Neural progenitor cell (in vitro differentiated cells): ENCODE measurements around the gene HMGCLL1. TPM values are rescaled to one million over a fixed set of nuclear protein-coding genes. Genes with fewer than 3 reads are reported as not detected.

Source experiments
- DNase-seq: peaks from one replicate; pipeline ENCODE4 v3.0.0-alpha.2; 2016; ENCODE audit warnings: low spot score
- H2AFZ ChIP-seq: fragments of 200-600 bp; sonication (generic); replicated peaks from 2 replicates; pipeline ENCODE4 v1.6.1; 2016; ENCODE audit warnings: antibody characterized with exemption
- H3F3A ChIP-seq: fragments of 200-600 bp; sonication (generic); 2 replicates; pipeline ENCODE4 v1.6.1; 2016; ENCODE audit warnings: antibody characterized with exemption, low read depth
- H3K27ac ChIP-seq: fragments of 200-600 bp; sonication (generic); 2 replicates; pipeline ENCODE4 v1.5.1; 2016; ENCODE audit warnings: mild to moderate bottlenecking
- H3K27me3 ChIP-seq: fragments of 200-600 bp; sonication (generic); 2 replicates; pipeline ENCODE4 v1.6.1; 2016; ENCODE audit warnings: mild to moderate bottlenecking, moderate library complexity
- H3K36me3 ChIP-seq: fragments of 200-600 bp; sonication (generic); 2 replicates; pipeline ENCODE4 v1.5.1; 2016
- H3K4me1 ChIP-seq: fragments of 200-600 bp; sonication (generic); 2 replicates; pipeline ENCODE4 v1.6.1; 2016; ENCODE audit warnings: mixed run types
- H3K4me2 ChIP-seq: fragments of 200-600 bp; sonication (generic); 2 replicates; pipeline ENCODE4 v1.6.1; 2016
- H3K4me3 ChIP-seq: fragments of 200-600 bp; sonication (generic); 2 replicates; pipeline ENCODE4 v1.5.1; 2016
- H3K79me2 ChIP-seq: fragments of 200-600 bp; sonication (generic); 2 replicates; pipeline ENCODE4 v1.6.1; 2016; ENCODE audit warnings: low read depth
- H3K9ac ChIP-seq: fragments of 200-600 bp; sonication (generic); 2 replicates; pipeline ENCODE4 v1.6.1; 2016
- H3K9me3 ChIP-seq: fragments of 200-600 bp; sonication (generic); 2 replicates; pipeline ENCODE4 v1.5.1; 2016; ENCODE audit warnings: low read depth
- H4K20me1 ChIP-seq: fragments of 200-600 bp; sonication (generic); 2 replicates; pipeline ENCODE4 v1.6.1; 2016; ENCODE audit warnings: low read depth
- H3K27ac Mint-ChIP-seq: 3 replicates; pipeline ENCODE4 v1.8.0; 2021; ENCODE audit warnings: mixed read lengths
- H3K27me3 Mint-ChIP-seq: 2 replicates; pipeline ENCODE4 v1.8.0; 2022; ENCODE audit warnings: low read depth, mild to moderate bottlenecking, inconsistent platforms, moderate library complexity, mixed read lengths; ENCODE audit not compliant: insufficient read depth
- H3K36me3 Mint-ChIP-seq: 3 replicates; pipeline ENCODE4 v1.8.0; 2021; ENCODE audit warnings: mixed read lengths
- H3K4me1 Mint-ChIP-seq: 3 replicates; pipeline ENCODE4 v1.8.0; 2021; ENCODE audit warnings: mixed read lengths
- H3K4me3 Mint-ChIP-seq: 3 replicates; pipeline ENCODE4 v1.8.0; 2021; ENCODE audit warnings: mild to moderate bottlenecking, moderate library complexity, mixed read lengths
- H3K9me3 Mint-ChIP-seq: 3 replicates; pipeline ENCODE4 v1.8.0; 2020; ENCODE audit warnings: mixed read lengths
- CTCF ChIP-seq: fragments of 200-600 bp; sonication (generic); IDR thresholded peaks from 2 replicates; pipeline ENCODE4 v1.5.1; 2017; ENCODE audit warnings: antibody characterized with exemption, mild to moderate bottlenecking
- EZH2 ChIP-seq: fragments of 200-600 bp; sonication (generic); IDR thresholded peaks from 2 replicates; pipeline ENCODE4 v1.6.1; 2017; ENCODE audit warnings: antibody characterized with exemption, mild to moderate bottlenecking, moderate library complexity
- EZH2phosphoT487 ChIP-seq: fragments of 200-600 bp; sonication (generic); IDR thresholded peaks from 2 replicates; pipeline ENCODE4 v1.6.1; 2017; ENCODE audit warnings: antibody characterized with exemption
- total RNA-seq: library from RNA; depleted of rRNA; stranded (reverse); fragments of >200 nt; gene quantifications from 2 replicates; pipeline ENCODE4 v1.2.3, GENCODE V29; 2015; ENCODE audit warnings: low replicate concordance

Gene HMGCLL1
- total RNA-seq, 1 donor from 2014 or later = 6.5 TPM

GRCh38 chr6:55566036-55566710 lies 12.8 kb downstream of the HMGCLL1 start:
- no peaks in the 10 kb centered on the region for H3K9me3 ChIP-seq
- no peak for DNase-seq
- H4K20me1 ChIP-seq = no peaks in the 10 kb centered on the region
- TF ChIP-seq EZH2phosphoT487 (no peak), EZH2 (no peak), CTCF (no peak)
- no peak overlapping the region for H3K9ac ChIP-seq
- Mint-ChIP-seq H3K4me1 (peaks cover 7% of the 10 kb centered on the region), H3K27ac (no peak overlapping the region), H3K27me3 (no peaks in the 10 kb centered on the region), H3K36me3 (no peaks in the 10 kb centered on the region), H3K9me3 (no peaks in the 10 kb centered on the region), H3K4me3 (no peak overlapping the region)
- H3K27ac ChIP-seq = no peak overlapping the region
- no peak overlapping the region for H3K4me2 ChIP-seq
- H3K79me2 ChIP-seq = no peaks in the 10 kb centered on the region
- no peaks in the 10 kb centered on the region for H3K27me3 ChIP-seq
- no peaks in the 10 kb centered on the region for H3K4me1 ChIP-seq
- no peak overlapping the region for H3K4me3 ChIP-seq
- no peak overlapping the region for H2AFZ ChIP-seq
- H3F3A ChIP-seq = no peaks in the 10 kb centered on the region
- H3K36me3 ChIP-seq = no peaks in the 10 kb centered on the region

- H3K27me3 Mint-ChIP-seq = no peaks in the 10 kb centered on the region
- H3K4me3 ChIP-seq = no peak overlapping the region
- H3K27me3 ChIP-seq = no peaks in the 10 kb centered on the region
- H3F3A ChIP-seq = no peaks in the 10 kb centered on the region
- H3K9ac ChIP-seq = no peak overlapping the region
- no peak overlapping the region for H3K27ac Mint-ChIP-seq
- no peaks in the 10 kb centered on the region for H3K36me3 ChIP-seq
- no peak overlapping the region for H3K4me2 ChIP-seq
- H3K9me3 ChIP-seq = no peaks in the 10 kb centered on the region
- no peaks in the 10 kb centered on the region for H3K9me3 Mint-ChIP-seq
- no peak overlapping the region for H3K4me3 Mint-ChIP-seq
- peaks cover 5% of the 10 kb centered on the region for H3K4me1 Mint-ChIP-seq
- H2AFZ ChIP-seq = no peak overlapping the region
- H3K79me2 ChIP-seq = no peaks in the 10 kb centered on the region
- H4K20me1 ChIP-seq = no peaks in the 10 kb centered on the region
- DNase-seq = no peak
- TF ChIP-seq EZH2phosphoT487 (no peak), EZH2 (no peak), CTCF (no peak)
- no peaks in the 10 kb centered on the region for H3K4me1 ChIP-seq
- no peaks in the 10 kb centered on the region for H3K36me3 Mint-ChIP-seq
- H3K27ac ChIP-seq = no peak overlapping the region
Observed at GRCh38 chr6:55562318-55562717, 16.7 kb downstream of the HMGCLL1 start.

GRCh38 chr6:55560290-55560885 lies 18.6 kb downstream of the HMGCLL1 start:
- Mint-ChIP-seq H3K27ac (no peak overlapping the region), H3K4me3 (no peak overlapping the region), H3K9me3 (no peaks in the 10 kb centered on the region), H3K27me3 (no peaks in the 10 kb centered on the region), H3K36me3 (no peaks in the 10 kb centered on the region), H3K4me1 (peaks cover 5% of the 10 kb centered on the region)
- H3K9ac ChIP-seq = no peak overlapping the region
- no peaks in the 10 kb centered on the region for H3K9me3 ChIP-seq
- no peak overlapping the region for H2AFZ ChIP-seq
- no peak overlapping the region for H3K27ac ChIP-seq
- H3K4me3 ChIP-seq = no peak overlapping the region
- H3K4me2 ChIP-seq = no peak overlapping the region
- no peaks in the 10 kb centered on the region for H3K79me2 ChIP-seq
- H3K27me3 ChIP-seq = no peaks in the 10 kb centered on the region
- no peaks in the 10 kb centered on the region for H4K20me1 ChIP-seq
- no peaks in the 10 kb centered on the region for H3K36me3 ChIP-seq
- DNase-seq = peak; percentile 28
- TF ChIP-seq CTCF (no peak), EZH2phosphoT487 (no peak), EZH2 (no peak)
- H3F3A ChIP-seq = no peaks in the 10 kb centered on the region
- no peaks in the 10 kb centered on the region for H3K4me1 ChIP-seq
